Omental fat pad (tissue), 4 donors: ENCODE data around the gene GAB2. TPM values are rescaled to one million over a fixed set of nuclear protein-coding genes. Genes with fewer than 3 reads are reported as not detected.

Experiments used
- ATAC-seq: fragments of 150-250 bp; one replicate; pipeline ENCODE4 v1.9.1; 2016; ENCODE audit warnings: mild to moderate bottlenecking, moderate library complexity; ENCODE audit not compliant: low FRiP score
- DNase-seq: peaks from one replicate; pipeline ENCODE4 v3.0.0-alpha.2; 2019; ENCODE audit warnings: low spot score
- total RNA-seq, 4 donors: library from RNA; depleted of rRNA; stranded (reverse); fragments of >200 nt; gene quantifications; one replicate each; pipeline ENCODE4 v1.1.0, GENCODE V29; 2016
- TF ChIP-seq, protein P1 (sequence below), 3 donors: fragments of 450-650 bp; IDR thresholded peaks; one replicate each; pipeline ENCODE4 v1.5.1; 2016 to 2017; ENCODE audit warnings: antibody characterized with exemption in 3 of 3, mild to moderate bottlenecking in 3 of 3, moderate library complexity in 2 of 3

Gene GAB2
- total RNA-seq, 4 donors from 2014 or later = 25.3 to 97.7 (median 36.1) TPM

DNA sequence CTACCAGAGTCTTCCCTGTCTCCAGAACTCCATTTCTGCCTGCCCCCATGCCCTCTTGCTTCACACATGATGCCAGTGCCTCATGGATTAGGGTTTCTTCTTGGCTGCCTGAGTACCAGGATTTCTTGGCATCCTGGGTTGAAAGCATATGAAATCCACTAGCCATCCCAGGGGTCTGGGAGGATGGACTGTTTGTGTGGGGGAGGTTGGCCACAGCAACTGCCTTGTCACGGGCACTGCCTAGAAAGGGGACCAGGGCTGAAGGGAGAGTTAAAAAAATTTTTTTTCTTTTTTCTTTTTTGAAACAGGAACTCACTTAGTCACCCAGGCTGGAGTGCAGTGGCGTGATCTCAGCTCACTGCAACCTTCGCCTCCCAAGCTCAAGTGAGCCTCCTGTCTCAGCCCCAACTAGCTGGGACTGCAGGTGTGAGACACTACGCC, 224.7 kb downstream of the GAB2 start:
- TF ChIP-seq, protein P1, sequence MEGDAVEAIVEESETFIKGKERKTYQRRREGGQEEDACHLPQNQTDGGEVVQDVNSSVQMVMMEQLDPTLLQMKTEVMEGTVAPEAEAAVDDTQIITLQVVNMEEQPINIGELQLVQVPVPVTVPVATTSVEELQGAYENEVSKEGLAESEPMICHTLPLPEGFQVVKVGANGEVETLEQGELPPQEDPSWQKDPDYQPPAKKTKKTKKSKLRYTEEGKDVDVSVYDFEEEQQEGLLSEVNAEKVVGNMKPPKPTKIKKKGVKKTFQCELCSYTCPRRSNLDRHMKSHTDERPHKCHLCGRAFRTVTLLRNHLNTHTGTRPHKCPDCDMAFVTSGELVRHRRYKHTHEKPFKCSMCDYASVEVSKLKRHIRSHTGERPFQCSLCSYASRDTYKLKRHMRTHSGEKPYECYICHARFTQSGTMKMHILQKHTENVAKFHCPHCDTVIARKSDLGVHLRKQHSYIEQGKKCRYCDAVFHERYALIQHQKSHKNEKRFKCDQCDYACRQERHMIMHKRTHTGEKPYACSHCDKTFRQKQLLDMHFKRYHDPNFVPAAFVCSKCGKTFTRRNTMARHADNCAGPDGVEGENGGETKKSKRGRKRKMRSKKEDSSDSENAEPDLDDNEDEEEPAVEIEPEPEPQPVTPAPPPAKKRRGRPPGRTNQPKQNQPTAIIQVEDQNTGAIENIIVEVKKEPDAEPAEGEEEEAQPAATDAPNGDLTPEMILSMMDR (IDR thresholded peaks at IDR 0.05) = no peak
- ATAC-seq (no peak), DNase-seq (no peak)

DNA sequence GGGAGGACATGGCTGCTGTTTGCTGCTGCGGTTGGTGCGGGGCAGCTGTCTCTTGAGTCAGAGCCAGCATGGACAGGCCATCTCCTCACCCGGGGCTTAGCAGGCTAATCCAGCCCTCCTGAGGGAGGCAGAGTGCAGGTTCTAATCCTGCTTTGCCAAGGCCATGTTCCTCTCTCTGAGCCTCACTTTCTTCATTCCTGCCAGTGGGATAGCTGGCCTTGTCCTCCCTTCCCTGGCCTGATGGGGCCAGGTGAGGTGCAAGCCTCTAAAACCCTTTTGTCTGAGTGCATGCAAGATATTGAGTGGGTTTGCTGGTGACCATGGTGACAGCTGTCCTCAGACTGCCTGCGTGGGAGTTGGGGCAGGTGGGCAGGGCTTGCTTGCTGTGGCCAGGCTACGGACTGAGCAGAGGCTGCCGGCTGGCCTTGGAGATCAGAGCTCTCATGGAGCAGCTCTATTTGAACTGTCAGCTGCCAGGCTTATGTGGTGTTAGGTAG, 225.3 kb downstream of the GAB2 start:
- ATAC-seq = no peak
- no peak for DNase-seq
- TF ChIP-seq, protein P1 (IDR thresholded peaks at IDR 0.05) = no peak

DNA sequence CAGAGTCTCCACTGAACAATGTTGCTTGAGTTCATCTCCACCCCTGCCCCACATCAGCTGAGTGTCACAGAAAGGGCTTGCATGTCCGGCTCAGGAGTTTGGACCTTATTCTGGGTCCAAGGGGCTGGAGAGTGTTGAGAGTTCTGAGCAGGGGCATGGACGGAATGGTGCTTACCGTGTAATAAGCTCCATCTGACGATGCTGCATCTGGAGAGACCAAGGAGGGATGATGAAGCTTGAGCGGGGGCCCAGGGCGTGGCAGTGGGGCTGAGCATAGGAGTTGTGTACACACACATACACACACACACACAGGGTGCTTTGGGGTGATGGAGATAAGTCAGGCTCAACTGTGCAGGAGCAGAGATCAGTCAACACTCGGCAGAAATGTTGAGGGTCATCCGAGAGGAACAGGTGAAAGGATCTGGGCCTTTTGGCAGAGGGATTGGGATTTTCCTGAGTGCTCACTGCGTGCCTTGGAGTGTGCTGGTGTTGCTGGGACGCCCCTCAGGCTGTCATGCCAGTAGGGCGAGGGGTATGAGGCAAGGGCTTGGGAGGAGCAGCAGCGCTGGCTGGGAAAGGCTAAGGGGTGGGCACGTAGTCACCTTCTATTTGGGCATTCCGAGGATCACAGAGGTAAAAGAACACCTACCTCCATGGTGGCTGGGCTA, 226.6 kb downstream of the GAB2 start:
- ATAC-seq (no peak), DNase-seq (no peak)
- TF ChIP-seq, protein P1 (IDR thresholded peaks at IDR 0.05) = no peak

DNA sequence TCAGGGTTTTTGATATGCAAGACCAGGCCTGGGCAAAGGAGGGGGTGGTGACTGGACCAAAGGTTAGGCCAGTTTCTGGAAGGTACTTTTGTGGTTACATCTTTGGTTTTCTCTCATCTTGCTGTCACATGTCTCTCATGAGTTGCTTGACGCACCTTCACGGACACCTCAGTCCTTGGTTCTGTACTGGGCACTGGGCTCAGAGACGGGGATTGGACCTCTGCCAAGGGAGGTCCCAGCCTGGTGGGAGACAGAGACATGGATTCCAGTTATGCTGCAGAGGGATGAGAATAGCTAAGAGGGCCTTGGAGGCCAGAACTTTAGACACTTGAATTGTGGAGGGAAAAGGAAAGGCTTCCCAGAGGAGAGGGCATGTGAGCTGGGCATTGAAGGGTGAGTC, 227.2 kb downstream of the GAB2 start:
- TF ChIP-seq, protein P1 (IDR thresholded peaks at IDR 0.05) = no peak
- DNase-seq = no peak
- ATAC-seq = no peak

DNA sequence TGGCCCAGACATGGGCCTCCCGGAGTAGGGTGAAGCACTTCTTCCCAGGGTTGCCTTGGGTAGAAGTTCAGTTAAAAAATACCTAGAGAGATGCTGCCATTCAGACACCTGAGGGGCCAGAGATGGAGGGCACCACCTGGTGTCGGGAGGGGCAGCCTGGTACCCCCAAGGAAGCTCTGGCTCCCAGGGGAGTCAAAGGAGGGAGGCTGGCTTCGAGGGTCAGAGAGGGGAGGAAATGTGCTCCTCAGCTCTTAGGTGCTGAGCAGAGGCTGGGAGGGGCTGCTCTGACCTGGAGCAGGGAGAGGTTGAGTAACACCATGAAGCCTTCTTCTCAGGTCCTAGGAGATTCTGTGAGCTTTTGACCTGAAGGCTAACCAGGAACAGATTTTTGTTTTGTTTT, 227.8 kb downstream of the GAB2 start:
- ATAC-seq = no peak
- no peak for DNase-seq

DNA sequence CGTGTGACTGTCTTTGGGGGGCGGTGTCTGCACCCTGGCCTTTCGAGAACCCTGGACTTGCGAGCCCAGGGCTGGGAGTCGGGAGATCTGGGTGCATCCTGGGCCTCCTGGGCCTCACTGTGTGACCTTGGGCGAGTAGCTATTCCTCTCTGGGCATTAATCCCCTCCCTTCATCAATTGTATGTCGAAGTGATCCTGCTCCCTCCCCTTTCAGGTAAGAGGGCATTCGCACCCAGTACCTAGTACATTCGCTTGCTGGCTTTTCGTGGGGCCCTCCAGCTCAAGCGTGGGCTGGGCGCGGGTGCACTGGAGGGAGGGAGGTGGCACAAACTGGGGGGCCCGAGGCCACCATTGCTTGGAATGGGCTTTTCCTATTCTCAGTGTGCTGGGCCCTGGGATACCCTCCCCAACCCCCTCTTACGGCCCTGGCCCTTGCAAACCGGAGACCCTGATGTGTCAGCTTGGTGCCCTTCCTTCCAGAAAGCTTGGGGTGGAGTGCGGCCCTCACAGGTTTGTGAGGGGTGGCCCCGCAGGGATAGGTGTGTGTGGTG, 228.4 kb downstream of the GAB2 start:
- ATAC-seq (no peak), DNase-seq (no peak)
- TF ChIP-seq, protein P1 (IDR thresholded peaks at IDR 0.05) = no peak

More for the DNA sequence above, 227.8 kb downstream of the GAB2 start:
- TF ChIP-seq, protein P1 (IDR thresholded peaks at IDR 0.05) = no peak
